NB4 (cell line): ENCODE results near the gene VGF.
A peak's percentile ranks its signal among the peaks of the same experiment; 100 is the strongest.

Source experiments
- DNase-seq: peaks from one replicate; pipeline ENCODE4 v3.0.0; 2010; ENCODE audit warnings: low read depth
- H3K4me3 ChIP-seq: one replicate; pipeline ENCODE4 v1.5.1; 2011; ENCODE audit warnings: mild to moderate bottlenecking, low read depth, low read length, moderate library complexity
- MYC ChIP-seq: IDR thresholded peaks from 2 replicates; pipeline ENCODE4 v1.6.1; 2011; ENCODE audit warnings: low read depth, low read length
- POLR2A ChIP-seq: IDR thresholded peaks from 2 replicates; pipeline ENCODE4 v1.6.1; 2011; ENCODE audit warnings: mild to moderate bottlenecking; ENCODE audit not compliant: insufficient read length; ENCODE audit errors: extremely low read depth
- TF ChIP-seq, protein P1 (sequence below): IDR thresholded peaks from one replicate; pipeline ENCODE4 v1.5.1; 2012; ENCODE audit warnings: low read depth, low read length
- TF ChIP-seq, protein P2 (sequence below): IDR thresholded peaks from 2 replicates; pipeline ENCODE4 v1.6.1; 2011; ENCODE audit warnings: low read depth, low read length

VGF gene

DNA sequence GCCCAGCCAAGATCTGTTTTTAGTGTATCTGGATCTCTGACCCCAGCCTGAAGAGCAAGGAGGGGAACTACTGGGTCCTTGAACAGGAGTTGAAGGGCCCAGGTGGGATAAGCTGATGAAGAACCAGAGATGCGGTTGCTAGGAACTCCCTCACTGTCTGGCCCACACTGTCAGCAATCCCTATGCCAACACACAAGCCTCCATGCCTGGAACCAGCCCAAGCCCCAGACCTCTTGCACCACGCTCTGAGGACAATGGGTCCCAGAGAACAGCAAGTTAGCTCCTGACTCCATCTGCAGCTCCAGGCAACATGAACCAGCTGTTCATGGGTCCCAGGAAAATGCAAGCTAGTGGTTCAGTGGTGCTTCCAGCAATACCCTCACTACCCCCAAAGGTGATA lies 12.3 kb upstream of the VGF start:
- no peak overlapping the region for H3K4me3 ChIP-seq
- TF ChIP-seq POLR2A (no peak), MYC (no peak)
- TF ChIP-seq, protein P1, sequence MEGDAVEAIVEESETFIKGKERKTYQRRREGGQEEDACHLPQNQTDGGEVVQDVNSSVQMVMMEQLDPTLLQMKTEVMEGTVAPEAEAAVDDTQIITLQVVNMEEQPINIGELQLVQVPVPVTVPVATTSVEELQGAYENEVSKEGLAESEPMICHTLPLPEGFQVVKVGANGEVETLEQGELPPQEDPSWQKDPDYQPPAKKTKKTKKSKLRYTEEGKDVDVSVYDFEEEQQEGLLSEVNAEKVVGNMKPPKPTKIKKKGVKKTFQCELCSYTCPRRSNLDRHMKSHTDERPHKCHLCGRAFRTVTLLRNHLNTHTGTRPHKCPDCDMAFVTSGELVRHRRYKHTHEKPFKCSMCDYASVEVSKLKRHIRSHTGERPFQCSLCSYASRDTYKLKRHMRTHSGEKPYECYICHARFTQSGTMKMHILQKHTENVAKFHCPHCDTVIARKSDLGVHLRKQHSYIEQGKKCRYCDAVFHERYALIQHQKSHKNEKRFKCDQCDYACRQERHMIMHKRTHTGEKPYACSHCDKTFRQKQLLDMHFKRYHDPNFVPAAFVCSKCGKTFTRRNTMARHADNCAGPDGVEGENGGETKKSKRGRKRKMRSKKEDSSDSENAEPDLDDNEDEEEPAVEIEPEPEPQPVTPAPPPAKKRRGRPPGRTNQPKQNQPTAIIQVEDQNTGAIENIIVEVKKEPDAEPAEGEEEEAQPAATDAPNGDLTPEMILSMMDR: no peak
- TF ChIP-seq, protein P2, sequence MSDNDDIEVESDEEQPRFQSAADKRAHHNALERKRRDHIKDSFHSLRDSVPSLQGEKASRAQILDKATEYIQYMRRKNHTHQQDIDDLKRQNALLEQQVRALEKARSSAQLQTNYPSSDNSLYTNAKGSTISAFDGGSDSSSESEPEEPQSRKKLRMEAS: no peak
- DNase-seq: peak; percentile 8

- no peak overlapping the region for H3K4me3 ChIP-seq
- TF ChIP-seq, protein P2: no peak
- TF ChIP-seq POLR2A (no peak), MYC (no peak)
- TF ChIP-seq, protein P1: no peak
These were observed 10.3 kb upstream of the VGF start for GRCh38 chr7:101175664-101176063.

GRCh38 chr7:101174322-101174854 lies 9.0 kb upstream of the VGF start:
- TF ChIP-seq, protein P1: no peak
- TF ChIP-seq, protein P2: no peak
- TF ChIP-seq POLR2A (no peak), MYC (no peak)
- no peak overlapping the region for H3K4me3 ChIP-seq
- DNase-seq: no peak

More at GRCh38 chr7:101175664-101176063, 10.3 kb upstream of the VGF start:
- peak; percentile 2 for DNase-seq

- DNase-seq: peak; percentile 74
- TF ChIP-seq, protein P1: no peak
- H3K4me3 ChIP-seq: no peak overlapping the region
These were observed 8.4 kb upstream of the VGF start for GRCh38 chr7:101173752-101174244.

- TF ChIP-seq, protein P1: no peak
- no peak overlapping the region for H3K4me3 ChIP-seq
- no peak for DNase-seq
These were observed 7.7 kb upstream of the VGF start for GRCh38 chr7:101172854-101173751.
